HG03520 (cell line): Measurements from ENCODE around the gene DNMT1.
A peak's percentile ranks its signal among the peaks of the same experiment; 100 is the strongest.

Source experiments
- ATAC-seq: cut with Tn5 transposase; IDR thresholded peaks from one replicate; pipeline ENCODE4 v1.9.1; 2021; ENCODE audit warnings: mild to moderate bottlenecking, moderate library complexity; ENCODE audit not compliant: unreplicated experiment

Gene DNMT1

DNA sequence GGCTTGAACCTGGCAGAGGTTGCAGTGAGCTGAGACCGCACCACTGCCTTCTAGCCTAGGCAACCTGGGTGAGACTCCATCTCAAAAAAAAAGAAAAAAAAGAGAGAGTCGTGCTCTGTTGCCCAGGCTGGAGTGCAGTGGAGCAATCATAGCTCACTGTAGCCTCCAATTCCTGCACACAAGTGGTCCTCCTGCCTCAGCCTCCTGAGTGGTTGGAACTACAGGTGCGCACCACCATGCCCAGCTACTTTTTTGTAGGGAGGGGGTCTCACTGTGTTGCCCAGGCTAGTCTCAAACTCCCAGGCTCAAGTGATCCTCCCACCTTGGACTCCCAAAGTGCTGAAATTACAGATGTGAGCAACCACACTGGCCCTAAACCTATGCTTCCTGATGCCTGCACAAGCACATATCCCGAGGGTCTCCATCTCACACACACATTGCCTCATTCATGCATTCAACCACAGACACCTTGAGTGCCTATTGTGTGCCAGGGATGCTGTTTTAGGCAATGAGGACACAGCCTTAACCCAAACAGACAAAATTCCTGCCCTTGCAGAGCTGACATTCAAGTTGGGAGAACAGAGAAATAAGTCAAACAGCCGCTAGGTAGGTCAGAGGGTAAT, 94.5 kb downstream of the DNMT1 start:
- no peak for ATAC-seq

DNA sequence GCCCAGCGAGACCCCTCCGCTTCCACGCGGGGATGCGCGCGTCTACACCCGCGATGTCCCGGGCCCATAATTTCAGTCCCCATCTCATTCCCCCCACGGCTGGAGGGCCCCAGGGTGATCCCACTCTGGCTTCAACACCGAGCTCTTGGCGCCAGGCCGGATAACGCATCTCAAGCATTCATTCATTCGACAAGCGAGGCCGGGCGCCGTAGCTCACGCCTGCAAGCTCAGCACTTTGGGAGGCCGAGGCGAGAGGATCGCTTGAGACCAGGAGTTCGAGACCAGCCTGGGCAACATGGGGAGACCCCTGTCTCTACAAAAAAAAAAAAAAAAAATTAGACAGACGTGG, 98.2 kb downstream of the DNMT1 start:
- ATAC-seq, result no peak

DNA sequence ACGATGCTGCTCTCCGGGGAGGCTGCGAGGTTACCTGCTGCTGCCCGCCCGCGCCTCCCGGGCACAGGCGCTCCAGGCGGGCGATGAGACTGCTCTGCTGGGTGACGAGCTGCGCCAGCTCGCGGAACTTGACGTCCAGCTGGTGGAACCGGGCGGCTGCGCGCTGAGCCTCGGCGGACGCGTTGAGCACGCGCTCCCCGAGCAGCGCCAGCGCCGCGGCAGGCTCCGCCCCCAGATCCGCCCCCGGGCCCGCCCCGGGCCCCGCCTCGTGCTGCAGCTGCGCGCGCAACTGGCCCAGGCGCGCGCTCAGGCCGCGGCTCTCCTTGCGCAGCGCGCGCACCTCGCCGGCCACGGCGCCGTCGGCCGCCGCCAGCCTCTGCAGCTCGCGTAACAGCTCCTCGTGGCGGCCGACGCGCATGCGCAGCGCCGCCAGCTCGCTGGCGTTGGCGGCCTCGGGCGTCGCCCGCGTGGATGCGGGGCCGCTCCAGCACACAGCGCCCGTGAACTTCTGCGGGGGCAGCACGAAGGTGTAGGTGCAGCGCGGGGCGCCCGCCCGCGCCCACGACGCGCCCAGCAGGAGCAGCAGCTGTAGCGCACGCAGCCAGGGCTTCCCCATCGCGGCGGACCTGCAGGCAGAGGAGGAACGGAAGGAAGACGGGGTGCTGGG, 98.7 kb downstream of the DNMT1 start:
- ATAC-seq, result peak; percentile 79

DNA sequence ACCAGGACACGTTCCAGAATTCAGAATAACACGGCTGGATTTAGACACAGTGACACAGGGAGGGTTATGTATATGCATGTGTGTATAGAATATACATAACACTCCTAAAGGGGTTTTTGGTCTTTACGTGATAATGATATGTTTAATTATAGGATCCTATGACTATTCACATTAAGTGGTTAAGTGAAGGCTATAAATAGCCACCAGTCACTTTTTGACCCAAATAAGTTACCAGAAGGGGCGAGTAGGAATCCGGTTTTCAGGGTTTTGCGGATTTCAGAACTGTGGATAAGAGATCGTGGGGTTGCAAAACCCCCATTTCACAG, 99.2 kb downstream of the DNMT1 start:
- ATAC-seq, result no peak

DNA sequence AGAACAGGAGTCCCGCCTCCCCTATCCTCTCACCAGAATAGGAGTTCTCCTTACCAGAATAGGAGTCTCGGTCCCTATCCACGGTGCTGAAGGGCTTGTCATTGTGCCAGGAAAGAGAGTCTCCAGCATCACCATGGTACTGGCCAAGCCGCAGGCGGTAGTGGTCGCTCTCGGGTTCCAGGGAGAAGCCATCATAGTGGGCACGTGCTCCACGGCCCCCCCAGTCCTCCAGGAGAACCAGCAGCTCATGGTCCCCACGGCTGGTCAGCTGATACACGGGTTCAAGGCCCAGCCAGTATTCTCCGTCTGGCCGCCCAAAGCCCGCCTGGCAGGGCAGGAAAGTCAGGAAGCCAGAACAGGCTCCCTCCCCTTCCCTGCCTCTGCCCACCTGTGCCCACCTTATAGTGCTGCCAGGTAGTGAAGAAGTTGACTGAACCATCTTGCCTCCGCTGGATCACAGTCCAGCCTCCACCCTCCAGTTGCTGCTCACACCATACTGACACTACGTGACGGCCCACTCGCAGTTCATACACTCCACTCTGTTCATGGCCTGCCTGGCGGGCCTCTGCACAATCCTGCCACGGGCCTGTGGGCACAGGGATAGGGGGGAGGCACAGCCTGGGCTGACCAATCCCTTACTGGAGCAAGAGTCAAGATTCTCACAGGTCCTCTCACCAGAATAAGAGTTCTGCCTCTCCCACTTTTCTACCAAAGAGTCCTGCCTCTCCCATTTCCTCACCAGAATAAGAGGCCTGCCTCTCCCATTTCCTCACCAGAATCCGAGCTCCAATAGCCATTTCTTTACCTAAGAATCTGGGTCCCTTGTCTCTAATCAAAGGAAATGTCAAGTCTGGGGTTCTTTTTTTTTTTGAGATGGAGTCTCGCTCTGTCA, 101.2 kb downstream of the DNMT1 start:
- no peak for ATAC-seq

DNA sequence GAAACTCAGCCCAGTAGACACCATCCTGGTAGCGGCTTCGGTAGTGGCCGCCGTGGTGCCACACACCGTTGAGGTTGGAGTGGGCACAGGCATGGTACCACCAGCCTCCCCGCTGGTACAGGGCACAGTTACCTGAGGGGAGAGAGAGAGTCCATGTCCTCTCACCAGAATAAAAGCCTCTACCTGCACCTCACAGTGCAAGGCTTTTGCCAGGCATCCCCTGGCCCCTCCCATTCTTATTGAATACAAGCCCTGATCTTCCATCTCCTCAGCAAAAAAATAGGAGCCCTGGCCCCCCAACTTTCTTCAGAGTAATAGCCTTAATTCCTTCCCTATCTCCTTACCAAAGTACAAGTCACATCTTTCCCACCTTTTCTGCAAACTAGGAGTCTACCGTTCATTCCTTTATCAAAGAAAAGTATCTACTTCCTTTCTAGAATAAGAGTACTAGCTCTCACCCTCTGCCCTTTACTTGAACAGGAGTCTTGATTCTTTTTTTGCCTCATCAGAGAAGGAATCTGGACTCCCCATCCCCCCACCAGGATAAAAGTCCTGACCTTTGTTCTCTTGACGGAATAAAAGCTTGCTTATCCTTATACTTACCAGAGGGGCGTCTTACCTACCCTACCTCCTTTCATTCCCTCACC, 102.0 kb downstream of the DNMT1 start:
- no peak for ATAC-seq

DNA sequence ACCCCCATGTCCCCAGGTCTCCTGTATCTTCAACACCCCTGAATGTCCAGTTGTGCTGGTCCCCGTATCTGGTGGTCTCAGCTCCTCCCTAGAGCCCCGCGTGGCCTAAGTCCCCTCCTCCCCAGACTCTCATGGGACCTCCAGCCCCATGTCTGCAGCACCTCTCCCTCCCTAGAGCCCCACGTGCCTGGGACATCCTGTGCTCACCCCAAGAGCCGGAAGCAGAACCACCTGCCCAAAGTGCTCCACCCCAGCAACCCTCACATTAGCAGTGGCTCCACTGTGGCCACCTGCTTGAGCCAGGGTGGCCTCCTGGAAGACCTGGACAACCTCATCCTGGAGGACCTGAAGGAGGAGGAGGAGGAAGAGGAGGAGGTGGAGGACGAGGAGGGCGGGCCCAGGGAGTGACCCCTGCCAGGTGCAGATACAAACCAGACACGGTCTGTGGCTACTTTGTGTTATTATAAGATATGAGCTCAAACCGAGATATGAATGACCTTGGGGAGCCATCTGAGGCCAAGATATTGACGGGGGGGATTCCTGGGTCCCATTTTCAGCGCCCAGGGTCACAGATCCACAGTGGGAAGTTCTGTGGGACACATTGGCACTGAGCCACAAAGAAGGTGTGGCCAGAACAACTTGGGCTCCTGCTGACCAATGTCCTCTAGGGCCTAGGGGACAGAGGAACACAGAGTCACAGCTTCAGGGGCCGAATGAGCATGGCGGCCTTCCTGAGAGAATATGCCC, 102.7 kb downstream of the DNMT1 start:
- ATAC-seq, result no peak

DNA sequence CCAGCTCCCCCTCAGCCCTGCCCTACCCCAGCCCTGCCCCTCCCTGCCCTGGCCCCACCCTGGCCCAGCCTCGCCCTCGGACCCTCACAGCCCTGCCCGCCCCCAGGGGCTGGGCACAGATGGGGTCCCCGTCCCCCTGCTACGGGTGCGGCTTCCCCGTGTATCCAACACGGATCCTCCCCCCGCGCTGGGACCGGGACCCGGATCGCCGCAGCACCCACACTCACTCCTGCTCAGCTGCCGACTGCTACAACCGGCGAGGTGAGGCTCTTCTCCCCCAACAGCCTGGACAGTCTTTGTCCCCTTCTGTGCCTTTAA, 103.4 kb downstream of the DNMT1 start:
- ATAC-seq, result no peak

DNA sequence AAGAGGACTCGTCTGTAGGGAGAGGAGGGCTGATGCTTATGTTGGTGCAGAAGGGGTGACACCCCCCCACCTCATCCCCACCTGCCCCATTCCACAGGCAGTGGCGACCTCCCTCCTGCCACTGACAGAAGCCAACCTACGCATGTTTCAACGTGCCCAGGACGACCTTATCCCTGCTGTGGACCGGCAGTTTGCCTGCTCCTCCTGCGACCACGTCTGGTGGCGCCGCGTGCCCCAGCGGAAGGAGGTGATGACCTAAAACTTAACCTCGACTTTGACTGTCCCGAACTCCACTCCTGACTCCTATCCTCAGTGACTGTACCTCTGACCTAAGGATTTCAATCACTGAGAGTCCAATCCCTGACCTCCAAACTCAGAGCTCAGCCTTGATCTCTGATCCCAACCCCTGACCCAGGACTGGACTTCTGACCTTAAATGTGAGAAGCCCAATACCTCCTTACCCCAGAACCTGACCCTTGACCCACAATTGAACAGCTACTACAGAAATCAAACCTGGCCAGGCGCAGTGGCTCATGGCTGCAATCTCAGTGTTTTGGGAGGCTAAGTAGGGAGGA, 104.9 kb downstream of the DNMT1 start:
- no peak for ATAC-seq

DNA sequence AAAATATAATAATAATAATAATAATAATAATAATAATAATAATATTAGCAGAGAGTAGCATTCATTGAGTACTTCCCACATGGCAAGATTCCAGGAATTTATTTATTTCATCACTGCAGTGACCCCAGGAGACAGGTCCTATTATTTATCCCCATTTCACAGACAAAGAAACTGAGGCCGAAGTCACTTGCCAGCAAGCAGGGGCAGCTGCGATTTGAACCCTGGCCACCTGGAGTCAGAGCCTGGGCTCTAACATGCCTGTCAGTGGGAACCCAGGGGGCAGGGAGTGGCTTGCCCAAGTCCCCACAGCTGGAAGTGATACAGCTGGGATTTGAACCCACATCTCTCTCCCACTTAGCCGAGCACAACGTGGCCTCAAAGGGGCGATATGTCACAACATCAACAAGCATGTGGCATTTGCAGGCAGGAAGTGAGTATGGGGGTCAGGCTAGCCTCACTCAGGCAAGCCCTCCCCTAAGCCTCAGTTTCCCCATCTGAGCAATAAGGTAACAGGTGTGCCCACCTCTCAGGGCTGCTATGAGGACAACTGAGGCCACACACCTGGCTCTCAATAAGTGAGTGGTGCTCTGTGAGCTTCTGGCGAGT, 105.7 kb downstream of the DNMT1 start:
- ATAC-seq, result no peak

DNA sequence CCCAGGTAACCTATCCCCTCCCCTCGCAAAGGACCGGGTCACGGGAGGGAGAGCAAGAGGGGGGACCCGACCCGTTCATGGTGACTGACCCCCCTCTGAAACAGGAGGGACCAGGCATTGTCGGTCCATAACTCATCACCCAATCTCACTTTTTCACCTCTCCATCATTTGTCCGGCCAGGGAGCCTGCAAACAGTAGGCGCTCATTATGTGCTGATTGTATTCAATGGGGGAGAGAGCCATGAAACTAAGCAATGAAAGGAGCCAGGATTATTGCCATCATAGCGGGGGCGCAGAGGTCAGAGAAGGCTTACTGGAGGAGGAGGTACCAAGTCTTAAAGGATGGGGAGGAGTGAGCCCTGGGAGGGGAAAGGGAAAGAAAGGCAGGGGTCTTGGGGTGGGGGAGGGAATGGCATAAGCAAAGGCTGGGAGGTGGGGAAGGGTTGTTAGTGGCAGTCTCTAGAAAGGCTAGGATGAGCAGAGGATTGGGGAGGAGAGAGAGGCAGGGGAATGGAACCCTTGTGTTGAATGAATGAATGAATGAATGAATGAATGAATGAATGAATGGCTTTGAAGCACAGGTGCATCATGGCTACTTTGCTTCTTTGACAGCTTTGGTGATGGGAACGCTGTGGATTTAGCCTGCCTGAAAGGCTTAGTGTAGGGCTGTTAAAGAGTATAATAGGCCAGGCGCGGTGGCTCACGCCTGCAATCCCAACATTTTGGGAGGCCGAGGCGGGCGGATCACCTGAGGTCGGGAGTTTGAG, 107.3 kb downstream of the DNMT1 start:
- ATAC-seq, result no peak

DNA sequence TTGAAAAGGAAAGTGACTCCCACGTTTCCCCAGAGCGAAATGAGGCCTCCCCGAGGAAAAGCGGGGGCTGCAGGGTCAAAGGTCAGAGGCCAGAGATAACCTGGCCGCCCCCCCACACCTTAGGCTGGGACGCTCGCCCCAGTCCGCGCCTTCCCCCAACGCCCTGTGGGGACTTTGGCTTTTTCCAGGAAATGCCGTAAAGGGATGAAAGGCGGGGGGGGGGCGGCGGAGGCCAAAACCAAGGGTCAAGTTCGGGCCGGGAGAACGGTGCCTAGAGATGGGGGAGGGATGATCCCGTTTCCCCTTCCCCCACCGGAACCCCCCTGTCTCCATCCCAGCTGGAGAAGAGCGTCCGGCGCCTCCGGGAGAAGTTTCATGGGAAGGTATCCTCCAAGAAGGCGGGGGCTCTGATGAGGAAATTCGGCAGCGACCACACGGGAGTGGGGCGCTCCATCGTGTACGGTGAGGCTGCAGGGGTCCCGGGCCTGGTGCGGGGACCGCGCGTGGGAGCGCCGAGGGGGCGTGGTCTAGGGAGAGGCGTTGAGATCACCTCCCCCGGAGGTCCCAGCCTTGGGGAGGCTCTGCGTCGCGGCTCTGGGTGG, 108.1 kb downstream of the DNMT1 start:
- ATAC-seq, result no peak

DNA sequence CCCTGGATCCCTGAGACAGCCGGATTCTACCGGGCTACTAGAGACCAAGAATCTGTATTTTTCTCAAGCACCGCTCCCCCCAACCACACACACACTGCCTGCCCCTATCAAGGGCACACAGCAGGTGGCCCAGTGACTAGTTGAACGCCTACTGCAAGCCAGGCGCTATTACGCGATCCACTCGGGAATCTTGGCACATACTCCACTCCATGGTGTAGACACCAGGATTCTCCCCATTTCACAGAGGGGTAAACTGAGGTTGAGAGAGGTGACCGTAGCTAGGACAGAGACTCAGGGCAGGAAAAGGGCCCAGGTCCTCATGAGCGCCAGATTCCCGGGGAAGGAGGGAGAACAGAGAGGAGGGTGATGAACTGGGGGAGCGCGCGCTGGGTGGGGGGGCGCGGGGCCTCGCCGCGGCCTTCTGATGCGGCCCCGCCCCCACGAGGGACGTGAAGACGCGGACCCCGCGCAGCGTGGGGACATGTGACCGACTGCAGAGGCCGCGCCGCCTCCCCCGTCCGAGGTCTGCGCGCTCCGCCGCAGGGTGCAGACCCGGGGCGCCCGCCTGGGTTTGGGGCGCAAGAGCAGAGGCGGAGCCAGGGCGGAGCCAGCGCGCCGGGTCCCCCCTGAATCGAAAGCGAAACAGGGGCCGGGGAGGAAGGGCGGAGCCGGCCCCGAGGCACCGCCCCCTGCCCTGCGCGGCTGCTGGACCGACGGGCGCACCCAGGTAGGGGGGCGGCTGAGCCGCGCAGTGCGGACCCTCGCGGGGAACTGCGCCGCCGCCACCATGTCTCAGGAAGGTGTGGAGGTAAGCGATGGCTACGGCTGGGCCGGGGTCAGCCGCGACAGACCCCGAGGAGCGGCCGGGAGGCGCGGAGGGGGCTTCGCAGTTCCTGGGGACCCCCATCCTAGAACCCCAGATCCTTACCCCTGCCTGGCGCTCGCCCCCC, 108.8 kb downstream of the DNMT1 start, which contains the start of gene SHFL:
TSS of gene SHFL (plus strand) at position 677 of the 950 bp plus-strand sequence. CDS start at position 788, 111 bp downstream.
- ATAC-seq, result peak; percentile 76

DNA sequence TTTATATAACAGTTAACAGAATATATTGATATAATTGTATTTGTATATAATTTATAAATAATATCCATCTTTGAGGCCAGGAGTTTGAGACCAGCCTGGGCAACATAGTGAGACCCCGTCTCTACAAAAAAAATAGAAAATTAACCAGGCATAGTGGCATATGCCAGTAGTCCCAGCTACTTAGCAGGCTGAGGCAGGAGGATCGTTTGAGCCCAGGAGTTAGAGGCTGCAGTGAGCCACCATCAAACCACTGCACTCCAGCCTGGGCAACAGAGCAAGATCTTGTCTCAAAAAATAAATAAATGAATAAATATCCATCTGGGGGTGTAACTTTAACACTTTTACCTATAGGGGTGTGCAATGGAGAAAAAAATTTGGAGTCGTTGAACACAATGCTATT, 110.0 kb downstream of the DNMT1 start:
- ATAC-seq, result no peak

DNA sequence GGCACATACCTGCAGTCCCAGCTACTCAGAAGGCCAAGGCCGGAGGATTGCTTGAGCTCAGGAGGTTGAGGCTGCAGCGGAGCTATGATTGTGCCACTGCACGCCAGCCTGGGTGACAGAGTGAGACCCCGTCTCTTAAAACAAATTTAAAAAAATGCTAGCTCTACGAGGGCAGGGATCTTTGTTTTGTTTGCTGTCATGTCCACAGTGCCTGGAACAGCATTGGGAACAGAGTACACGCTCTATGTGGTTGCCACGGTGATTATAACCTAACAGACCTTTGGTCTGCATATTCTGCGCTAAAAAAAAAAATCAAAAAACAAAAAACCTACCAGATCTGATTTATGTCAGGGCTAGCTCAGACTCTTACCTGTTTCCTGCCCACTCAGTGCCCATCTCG, 110.8 kb downstream of the DNMT1 start:
- no peak for ATAC-seq
